ENCODE data around the gene SYMPK. TPM values are rescaled to one million over a fixed set of nuclear protein-coding genes. Genes with fewer than 3 reads are reported as not detected.

SYMPK gene
- total RNA-seq, 4 donors from 2014 or later: 31.0 to 89.0 (median 57.4) TPM

DNA sequence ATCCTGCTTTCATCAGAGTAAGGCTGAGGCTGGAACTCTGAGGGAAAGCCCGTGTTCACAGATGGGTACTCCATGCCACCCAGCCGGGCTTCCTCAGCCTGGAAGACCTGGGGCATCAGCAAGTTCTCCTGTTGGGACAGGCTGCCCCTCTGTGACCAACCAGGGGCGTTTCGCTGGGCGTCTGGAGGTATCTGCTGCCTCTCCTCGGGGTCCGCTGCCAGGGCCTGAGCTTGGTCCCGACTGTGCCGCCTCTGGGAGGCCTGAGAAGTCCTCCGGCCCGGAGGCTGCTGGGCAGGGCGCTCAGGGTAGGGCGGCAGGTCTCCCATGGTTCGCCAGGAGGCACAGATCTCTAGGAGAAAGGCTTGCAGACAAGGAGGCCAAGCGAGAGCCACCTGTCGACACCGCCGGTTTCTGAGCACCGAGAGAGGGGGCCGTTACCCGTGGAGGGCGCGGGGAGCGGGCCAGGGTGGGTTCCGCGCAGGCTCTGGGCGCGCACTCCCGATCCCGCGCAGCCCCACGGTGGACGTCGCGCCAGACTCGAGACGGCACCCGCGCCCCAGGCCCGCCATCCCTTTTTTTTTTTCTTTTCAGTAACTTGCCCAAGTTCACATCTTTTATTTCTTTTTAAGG, 48.0 kb downstream of the SYMPK start, which contains the start of gene RSPH6A:
Gene RSPH6A (minus strand): TSS at position 458 of the 630 bp plus-strand sequence. CDS start 132 bp downstream, at position 326.
- no peak within 1 kb of the TSS for H3K27ac ChIP-seq
- peak within 1 kb of the TSS in 2 of 4 donors; percentile 26 to 42 for H3K4me3 ChIP-seq
- peaks cover 0 to 10% of the 10 kb centered on the region in 2 donors for H3K27me3 ChIP-seq
- no peaks in the 10 kb centered on the region for H3K9me3 ChIP-seq
- H3K4me1 ChIP-seq: peaks cover 0 to 21% (median 3%) of the 10 kb centered on the region in 4 donors
- 37 to 43% methylated on average over 33 to 40 of the region's 40 CpGs for WGBS, 2 donors
- TF ChIP-seq POLR2A (IDR thresholded peaks at IDR 0.05): no peak
- TF ChIP-seq EP300 (IDR thresholded peaks at IDR 0.05): no peak
- TF ChIP-seq, protein P1, sequence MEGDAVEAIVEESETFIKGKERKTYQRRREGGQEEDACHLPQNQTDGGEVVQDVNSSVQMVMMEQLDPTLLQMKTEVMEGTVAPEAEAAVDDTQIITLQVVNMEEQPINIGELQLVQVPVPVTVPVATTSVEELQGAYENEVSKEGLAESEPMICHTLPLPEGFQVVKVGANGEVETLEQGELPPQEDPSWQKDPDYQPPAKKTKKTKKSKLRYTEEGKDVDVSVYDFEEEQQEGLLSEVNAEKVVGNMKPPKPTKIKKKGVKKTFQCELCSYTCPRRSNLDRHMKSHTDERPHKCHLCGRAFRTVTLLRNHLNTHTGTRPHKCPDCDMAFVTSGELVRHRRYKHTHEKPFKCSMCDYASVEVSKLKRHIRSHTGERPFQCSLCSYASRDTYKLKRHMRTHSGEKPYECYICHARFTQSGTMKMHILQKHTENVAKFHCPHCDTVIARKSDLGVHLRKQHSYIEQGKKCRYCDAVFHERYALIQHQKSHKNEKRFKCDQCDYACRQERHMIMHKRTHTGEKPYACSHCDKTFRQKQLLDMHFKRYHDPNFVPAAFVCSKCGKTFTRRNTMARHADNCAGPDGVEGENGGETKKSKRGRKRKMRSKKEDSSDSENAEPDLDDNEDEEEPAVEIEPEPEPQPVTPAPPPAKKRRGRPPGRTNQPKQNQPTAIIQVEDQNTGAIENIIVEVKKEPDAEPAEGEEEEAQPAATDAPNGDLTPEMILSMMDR (IDR thresholded peaks at IDR 0.05): no peak
- no peak for DNase-seq (ENCODE audit: low spot score in 2 of 2)
- H3K36me3 ChIP-seq: peaks cover 0 to 37% (median 0%) of the 10 kb centered on the region in 3 donors

GRCh38 chr19:45814166-45814780, 48.7 kb downstream of the SYMPK start:
- no peak overlapping the region for H3K4me3 ChIP-seq
- H3K27ac ChIP-seq: no peak overlapping the region
- peaks cover 0 to 10% of the 10 kb centered on the region in 2 donors for H3K27me3 ChIP-seq
- DNase-seq (ENCODE audit: low spot score in 2 of 2): no peak
- H3K4me1 ChIP-seq: peaks cover 0 to 26% (median 3%) of the 10 kb centered on the region in 4 donors
- TF ChIP-seq EP300 (IDR thresholded peaks at IDR 0.05) (no peak), POLR2A (IDR thresholded peaks at IDR 0.05) (no peak)
- TF ChIP-seq, protein P1 (IDR thresholded peaks at IDR 0.05): no peak
- peaks cover 0 to 30% (median 0%) of the 10 kb centered on the region in 3 donors for H3K36me3 ChIP-seq
- no peaks in the 10 kb centered on the region for H3K9me3 ChIP-seq
- 76 to 86% methylated on average over 10 to 12 of the region's 12 CpGs for WGBS, 2 donors

DNA sequence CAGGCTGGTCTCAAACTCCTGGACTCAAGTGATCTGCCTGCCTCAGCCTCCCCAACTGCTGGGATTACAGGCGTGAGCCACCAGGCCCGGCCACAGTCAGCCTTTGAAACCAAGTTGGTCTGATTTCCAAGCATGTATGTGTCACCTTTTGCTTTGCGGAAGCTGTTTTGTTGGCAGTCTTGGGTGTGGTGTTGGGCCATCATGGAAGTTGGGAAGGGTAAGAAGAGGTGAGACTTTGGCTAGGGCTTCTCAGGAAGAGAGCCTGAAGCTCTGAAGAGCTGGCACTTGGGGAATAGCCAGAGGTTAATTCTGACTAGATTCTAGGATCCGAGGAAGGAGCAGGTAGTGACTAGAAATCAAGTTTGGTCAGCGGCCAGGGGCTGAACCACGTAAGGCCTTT, 50.6 kb downstream of the SYMPK start:
- TF ChIP-seq, protein P1 (IDR thresholded peaks at IDR 0.05): no peak
- TF ChIP-seq EP300 (IDR thresholded peaks at IDR 0.05) (no peak), POLR2A (IDR thresholded peaks at IDR 0.05) (no peak)
- Histone ChIP-seq H3K27me3 (peaks cover 0 to 10% of the 10 kb centered on the region in 2 donors), H3K27ac (no peak overlapping the region), H3K36me3 (peaks cover 0 to 12% (median 0%) of the 10 kb centered on the region in 3 donors), H3K4me3 (no peak overlapping the region), H3K9me3 (no peaks in the 10 kb centered on the region), H3K4me1 (peaks cover 0 to 26% (median 3%) of the 10 kb centered on the region in 4 donors)
- DNase-seq (ENCODE audit: low spot score in 2 of 2): no peak
- 88 to 95% methylated on average over 6 of the region's 6 CpGs for WGBS, 2 donors

DNA sequence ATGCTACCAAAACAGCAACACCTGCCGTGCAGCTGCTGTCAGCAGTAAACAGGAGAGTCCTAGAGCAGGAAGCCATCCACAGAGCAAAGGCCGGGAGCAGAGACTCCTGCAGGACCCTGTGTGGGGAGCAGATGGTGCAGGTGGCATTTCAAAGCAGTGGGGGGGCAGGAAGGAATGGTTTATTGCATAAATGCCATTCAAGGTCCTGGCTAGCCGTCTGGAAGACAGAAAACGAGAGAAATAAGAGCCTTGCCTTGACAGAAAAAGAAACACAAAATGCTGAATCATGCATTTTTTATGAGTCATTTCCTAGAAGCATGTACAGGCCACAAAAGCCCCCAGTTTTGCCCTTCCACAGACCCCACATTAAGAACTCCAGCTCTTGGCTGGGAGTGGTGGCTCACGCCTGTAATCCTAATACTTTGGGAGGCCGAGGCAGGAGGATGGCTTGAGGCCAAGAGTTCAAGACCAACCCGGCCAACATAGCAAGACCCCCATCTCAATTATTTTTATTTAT, 53.2 kb downstream of the SYMPK start:
- Histone ChIP-seq H3K27ac (no peak overlapping the region), H3K36me3 (peaks cover 0 to 5% (median 0%) of the 10 kb centered on the region in 3 donors), H3K9me3 (no peaks in the 10 kb centered on the region), H3K27me3 (peaks cover 0 to 5% of the 10 kb centered on the region in 2 donors), H3K4me1 (peaks cover 0 to 6% (median 0%) of the 10 kb centered on the region in 4 donors), H3K4me3 (no peak overlapping the region)
- no peak for DNase-seq (ENCODE audit: low spot score in 2 of 2)
- 23 to 31% methylated on average over 7 of the region's 7 CpGs for WGBS, 2 donors
- TF ChIP-seq, protein P1 (IDR thresholded peaks at IDR 0.05): no peak
- no peak for TF ChIP-seq EP300 (IDR thresholded peaks at IDR 0.05)

DNA sequence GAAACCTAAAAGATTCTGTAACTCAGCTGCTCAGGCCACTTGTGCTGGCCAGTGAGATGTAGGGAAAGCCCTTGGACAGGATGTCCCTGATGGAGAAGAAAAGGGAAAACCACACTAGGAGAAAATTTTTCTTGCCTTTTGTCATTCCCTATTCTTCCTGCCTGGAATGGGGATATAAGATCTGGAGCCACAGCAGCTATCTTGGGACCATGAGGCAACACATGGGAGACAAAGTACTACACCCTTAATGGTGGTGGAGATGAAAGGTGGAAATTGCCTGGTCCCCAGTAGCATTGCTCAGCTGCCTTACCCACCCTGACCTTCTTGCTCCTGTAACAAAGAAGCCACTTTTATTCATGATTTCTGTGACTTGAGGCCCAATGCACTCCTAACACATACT, 57.2 kb downstream of the SYMPK start:
- Histone ChIP-seq H3K4me1 (peaks cover 0 to 6% (median 0%) of the 10 kb centered on the region in 4 donors), H3K27ac (no peak overlapping the region), H3K36me3 (no peaks in the 10 kb centered on the region), H3K9me3 (no peaks in the 10 kb centered on the region), H3K27me3 (peaks cover 0 to 8% of the 10 kb centered on the region in 2 donors), H3K4me3 (no peak overlapping the region)
- TF ChIP-seq POLR2A (IDR thresholded peaks at IDR 0.05) (no peak), EP300 (IDR thresholded peaks at IDR 0.05) (no peak)
- TF ChIP-seq, protein P1 (IDR thresholded peaks at IDR 0.05): no peak
- DNase-seq (ENCODE audit: low spot score in 2 of 2): no peak
